ENCODE data around the gene MANEA. TPM values are rescaled to one million over a fixed set of nuclear protein-coding genes. Genes with fewer than 3 reads are reported as not detected.

The MANEA gene
- total and polyA plus RNA-seq, 2 of the 4 experiments (the other 2 are of a cell fraction), result 3.9 to 9.0 TPM

DNA sequence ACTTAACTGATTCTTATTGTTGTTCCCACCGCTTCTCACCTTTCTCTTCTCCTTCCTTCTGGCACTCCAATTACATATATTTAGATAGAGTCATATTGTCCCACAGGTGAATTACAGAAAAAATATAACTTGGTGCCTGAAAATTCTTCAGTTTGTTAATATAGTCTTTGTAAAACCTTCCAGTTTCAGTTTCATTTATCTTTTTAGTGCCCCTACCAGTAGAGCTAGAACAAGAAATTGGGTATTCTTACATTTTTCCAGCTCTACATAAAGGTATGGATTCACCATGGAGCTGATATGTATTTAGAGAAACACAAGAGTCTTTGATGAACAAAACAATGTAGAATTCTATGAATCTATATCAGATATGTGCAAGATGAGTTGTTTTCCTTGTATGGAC is 10.7 kb downstream of the MANEA start:
- Histone ChIP-seq H3K79me1 (ENCODE audit: low read depth in 1 of 2, low read length in 2 of 2) (peaks cover 0 to 3% of the 10 kb centered on the region in 2 experiments; a peak in 1 of 4 replicates), H4K91ac (ENCODE audit: insufficient read depth, low read depth, low read length) (no peak overlapping the region), H2BK5ac (ENCODE audit: low read depth, low read length, poor library complexity, severe bottlenecking) (no peak overlapping the region), H2AK5ac (ENCODE audit: low read depth, low read length) (no peak overlapping the region), H3K9me3 (ENCODE audit: control insufficient read depth, insufficient read depth, low read length) (peaks cover 2% of the 10 kb centered on the region; the same call in 1 of the 2 replicates), H2AFZ (replicated peaks; ENCODE audit: low read length, poor library complexity) (no peak overlapping the region), H3K56ac (ENCODE audit: extremely low read depth, insufficient read depth, low read length) (no peak overlapping the region), H3K4me2 (ENCODE audit: low read depth, low read length) (no peak overlapping the region), H4K5ac (ENCODE audit: low read depth, low read length) (no peak overlapping the region), H3K4me3 (ENCODE audit: insufficient read depth, low read depth, low read length) (no peak overlapping the region), H4K20me1 (ENCODE audit: insufficient read depth, low read length) (no peaks in the 10 kb centered on the region), H3K9me1 (ENCODE audit: insufficient read depth, low read length) (no peaks in the 10 kb centered on the region), H3K14ac (replicated peaks; ENCODE audit: low read depth, low read length) (no peak overlapping the region), H4K8ac (ENCODE audit: low read depth in 2 of 2, low read length in 2 of 2) (no peak overlapping the region), H3K23ac (ENCODE audit: low read depth, low read length) (no peak overlapping the region), H2AK9ac (replicated peaks; ENCODE audit: low read depth, low read length, poor library complexity) (no peak overlapping the region), H2BK15ac (ENCODE audit: low read depth, low read length) (no peak overlapping the region), H3K27me3 (ENCODE audit: control insufficient read depth, insufficient read depth, low read length) (no peaks in the 10 kb centered on the region), H3K4ac (ENCODE audit: low read depth, low read length) (no peak overlapping the region), H3K4me1 (ENCODE audit: control insufficient read depth, insufficient read depth, low read length) (no peaks in the 10 kb centered on the region), H3K18ac (ENCODE audit: low read depth, low read length) (no peak overlapping the region), H2BK120ac (ENCODE audit: low read depth, low read length) (no peak overlapping the region), H2BK20ac (ENCODE audit: low read depth, low read length) (no peak overlapping the region), H3K27ac (ENCODE audit: insufficient read depth, low read length) (no peak overlapping the region), H3K36me3 (ENCODE audit: control insufficient read depth, insufficient read depth, low read length) (no peaks in the 10 kb centered on the region), H3K9ac (ENCODE audit: low read depth, low read length) (no peak overlapping the region)
- no TSS peak for BruUV-seq (replicated peaks)
- ATAC-seq (ENCODE audit: low read depth) (no peak), DNase-seq (no peak)
- ChIA-PET POLR2A (ENCODE audit: unreplicated experiment) (no interaction called here), CTCF (interaction anchor here (1.1 kb wide), 1 partner anchor 16 kb away, joined by 3 read pairs; no protein-coding TSS in a partner anchor)
- in situ Hi-C loops (cut with MboI; ENCODE audit: low sequenced_read_pairs), result no loop called here
- TF ChIP-seq USF2 (IDR thresholded peaks at IDR 0.05; ENCODE audit: low read depth, low read length) (no peak), SMC3 (IDR thresholded peaks at IDR 0.05; ENCODE audit: low read depth, low read length) (no peak), FOS (IDR thresholded peaks at IDR 0.05; ENCODE audit: low read depth, low read length) (no peak), CHD1 (IDR thresholded peaks at IDR 0.05; ENCODE audit: low read depth, low read length) (no peak), MAFK (IDR thresholded peaks at IDR 0.05; ENCODE audit: low read depth, low read length) (no peak), NFE2L2 (IDR thresholded peaks at IDR 0.05; ENCODE audit: low read depth, low read length) (no peak), RFX5 (IDR thresholded peaks at IDR 0.05; ENCODE audit: low read depth, low read length) (no peak), RAD21 (IDR thresholded peaks at IDR 0.05; ENCODE audit: low read length) (no peak), BHLHE40 (IDR thresholded peaks at IDR 0.05; ENCODE audit: low read depth, low read length) (no peak)
- TF ChIP-seq, protein P1, sequence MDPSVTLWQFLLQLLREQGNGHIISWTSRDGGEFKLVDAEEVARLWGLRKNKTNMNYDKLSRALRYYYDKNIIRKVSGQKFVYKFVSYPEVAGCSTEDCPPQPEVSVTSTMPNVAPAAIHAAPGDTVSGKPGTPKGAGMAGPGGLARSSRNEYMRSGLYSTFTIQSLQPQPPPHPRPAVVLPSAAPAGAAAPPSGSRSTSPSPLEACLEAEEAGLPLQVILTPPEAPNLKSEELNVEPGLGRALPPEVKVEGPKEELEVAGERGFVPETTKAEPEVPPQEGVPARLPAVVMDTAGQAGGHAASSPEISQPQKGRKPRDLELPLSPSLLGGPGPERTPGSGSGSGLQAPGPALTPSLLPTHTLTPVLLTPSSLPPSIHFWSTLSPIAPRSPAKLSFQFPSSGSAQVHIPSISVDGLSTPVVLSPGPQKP (IDR thresholded peaks at IDR 0.05; ENCODE audit: borderline replicate concordance, low read depth, low read length), result no peak
- intact Hi-C loops (cut with micrococcal nuclease), result no loop called here
- no CpG with 5 or more reads among the region's 1 CpG for WGBS, 2 experiments (ENCODE audit: extremely low coverage in 2 of 2, insufficient read length in 1 of 2)
- dilution Hi-C loops (cut with HindIII; ENCODE audit: low sequenced_read_pairs, unreplicated experiment), result no loop called here

All from IMR-90 (cell line).